ENCODE data around the gene NR2C2. TPM values are rescaled to one million over a fixed set of nuclear protein-coding genes. Genes with fewer than 3 reads are reported as not detected.

The NR2C2 gene
- total RNA-seq = 10 to 100 TPM; 43.5 to 79.1 TPM

DNA sequence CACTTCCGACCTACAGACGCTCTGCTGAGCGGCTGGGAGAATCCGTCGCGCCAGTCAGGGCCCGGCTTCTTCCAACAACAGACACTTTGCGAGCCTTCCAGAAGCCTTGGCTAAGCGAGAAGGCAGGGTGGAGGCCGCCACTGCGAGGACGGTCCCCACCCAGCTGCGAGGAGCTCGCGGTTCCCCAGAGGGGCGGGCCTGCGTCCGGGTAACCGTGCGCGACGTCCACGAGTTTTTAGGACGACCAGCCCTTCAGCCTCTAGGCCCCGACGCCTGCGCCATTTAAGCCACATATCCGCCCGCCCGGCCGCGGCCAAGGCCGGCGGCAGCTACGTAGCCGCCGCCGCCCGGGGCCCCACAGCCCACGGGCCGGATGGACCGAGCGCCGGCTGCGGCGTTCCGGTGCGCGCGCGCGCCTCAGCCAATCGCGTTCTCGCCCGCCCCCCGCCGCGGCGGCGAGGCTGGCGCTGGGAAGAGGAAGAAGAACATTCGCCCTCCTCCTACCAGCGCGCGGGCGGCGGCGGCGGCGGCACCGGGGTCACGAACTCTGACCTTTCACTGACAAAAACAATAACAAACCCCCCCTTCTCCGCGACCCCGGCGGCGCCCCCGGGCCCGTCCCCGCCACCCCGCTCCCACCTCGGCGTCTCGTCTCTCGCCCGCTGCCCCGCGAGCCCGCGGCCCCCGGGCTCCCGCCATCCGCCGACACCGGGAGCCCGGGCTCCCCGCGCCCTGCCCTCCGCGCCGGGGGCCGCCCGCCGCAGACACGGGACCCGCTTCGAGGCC lies at the start of gene NR2C2:
TSS of gene NR2C2 (plus strand) at position 484 of the 786 bp plus-strand sequence. CDS start 56,332 bp downstream, outside the sequence.
- DNase-seq (ENCODE audit: low spot score) = peak; percentile 43
- ATAC-seq (ENCODE audit: insufficient number of reproducible peaks, low FRiP score, low read depth) = peak; percentile 83
- H3K27me3 ChIP-seq (replicated peaks; ENCODE audit: insufficient read depth) = no peaks in the 10 kb centered on the region
- peak within 1 kb of the TSS; percentile 96 for H3K4me3 ChIP-seq
- no peaks in the 10 kb centered on the region for H3K9me3 ChIP-seq
- peaks cover 13% of the 10 kb centered on the region for H3K36me3 ChIP-seq
- peaks cover 19 to 44% of the 10 kb centered on the region in 2 donors for H3K4me1 ChIP-seq (ENCODE audit: control insufficient read depth in 1 of 2, low read depth in 2 of 2)
- peak within 1 kb of the TSS; percentile 99 for H3K27ac ChIP-seq
- TF ChIP-seq, protein P1, sequence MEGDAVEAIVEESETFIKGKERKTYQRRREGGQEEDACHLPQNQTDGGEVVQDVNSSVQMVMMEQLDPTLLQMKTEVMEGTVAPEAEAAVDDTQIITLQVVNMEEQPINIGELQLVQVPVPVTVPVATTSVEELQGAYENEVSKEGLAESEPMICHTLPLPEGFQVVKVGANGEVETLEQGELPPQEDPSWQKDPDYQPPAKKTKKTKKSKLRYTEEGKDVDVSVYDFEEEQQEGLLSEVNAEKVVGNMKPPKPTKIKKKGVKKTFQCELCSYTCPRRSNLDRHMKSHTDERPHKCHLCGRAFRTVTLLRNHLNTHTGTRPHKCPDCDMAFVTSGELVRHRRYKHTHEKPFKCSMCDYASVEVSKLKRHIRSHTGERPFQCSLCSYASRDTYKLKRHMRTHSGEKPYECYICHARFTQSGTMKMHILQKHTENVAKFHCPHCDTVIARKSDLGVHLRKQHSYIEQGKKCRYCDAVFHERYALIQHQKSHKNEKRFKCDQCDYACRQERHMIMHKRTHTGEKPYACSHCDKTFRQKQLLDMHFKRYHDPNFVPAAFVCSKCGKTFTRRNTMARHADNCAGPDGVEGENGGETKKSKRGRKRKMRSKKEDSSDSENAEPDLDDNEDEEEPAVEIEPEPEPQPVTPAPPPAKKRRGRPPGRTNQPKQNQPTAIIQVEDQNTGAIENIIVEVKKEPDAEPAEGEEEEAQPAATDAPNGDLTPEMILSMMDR (IDR thresholded peaks at IDR 0.05) = no peak

DNA sequence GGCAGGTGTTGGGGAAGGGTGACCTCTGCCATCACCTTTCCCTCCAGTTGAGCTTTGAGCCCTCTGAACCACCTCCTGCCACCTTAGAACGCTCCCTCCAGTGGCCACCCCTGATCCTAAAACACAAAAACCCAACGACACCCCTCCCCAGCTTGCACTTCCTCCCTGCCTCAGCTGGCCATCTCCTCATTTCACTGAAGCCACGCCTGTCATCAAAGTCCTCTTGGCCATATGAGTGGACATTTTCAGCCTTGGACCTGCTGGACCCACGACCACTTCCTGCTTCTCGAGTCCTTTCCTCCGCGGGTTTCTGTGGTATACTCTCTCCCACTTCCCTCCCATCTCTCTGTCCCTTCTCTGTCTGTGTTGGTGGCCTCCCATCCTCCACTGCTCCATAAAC lies 48.5 kb upstream of the NR2C2 start:
- H3K36me3 ChIP-seq = no peaks in the 10 kb centered on the region
- H3K4me3 ChIP-seq = no peak overlapping the region
- no peak for DNase-seq (ENCODE audit: low spot score)
- H3K27me3 ChIP-seq (replicated peaks; ENCODE audit: insufficient read depth) = no peaks in the 10 kb centered on the region
- no peaks in the 10 kb centered on the region for H3K9me3 ChIP-seq
- H3K4me1 ChIP-seq (ENCODE audit: control insufficient read depth in 1 of 2, low read depth in 2 of 2) = no peaks in the 10 kb centered on the region
- peak; percentile 56 for ATAC-seq (ENCODE audit: insufficient number of reproducible peaks, low FRiP score, low read depth)
- no peak overlapping the region for H3K27ac ChIP-seq
- TF ChIP-seq, protein P1 (IDR thresholded peaks at IDR 0.05) = no peak

DNA sequence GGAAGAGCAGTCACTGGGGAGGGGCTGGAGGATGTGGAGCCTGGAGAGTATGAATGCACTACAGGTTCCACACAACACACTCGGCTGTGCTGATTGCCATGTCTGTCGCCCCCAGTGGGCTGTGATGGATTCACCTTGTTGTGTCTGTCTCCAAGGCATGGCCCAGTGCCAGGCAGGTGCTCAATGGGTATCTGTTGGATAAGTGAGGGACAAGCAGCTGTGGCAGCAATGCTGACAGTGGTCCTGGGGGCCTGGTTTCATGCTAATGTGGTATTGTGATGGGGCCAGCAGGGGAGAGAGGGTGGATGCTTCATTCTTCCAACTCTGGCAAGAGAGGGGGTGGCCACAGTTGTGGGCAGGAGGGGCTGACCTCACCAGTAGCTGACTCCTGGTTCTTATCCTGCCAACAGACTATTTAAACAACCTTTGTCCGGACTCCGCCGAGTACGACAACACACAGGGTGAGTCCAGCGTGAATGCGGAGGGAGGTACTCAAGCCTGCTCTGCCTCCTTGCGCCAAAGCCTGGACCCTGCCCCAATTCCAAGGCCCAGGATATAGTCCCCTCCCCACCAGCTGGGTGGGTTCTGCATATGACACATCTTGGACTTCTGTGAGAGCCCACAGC lies 47.3 kb upstream of the NR2C2 start:
- TF ChIP-seq, protein P1 (IDR thresholded peaks at IDR 0.05) = no peak
- H3K9me3 ChIP-seq = no peaks in the 10 kb centered on the region
- DNase-seq (ENCODE audit: low spot score) (no peak), ATAC-seq (ENCODE audit: insufficient number of reproducible peaks, low FRiP score, low read depth) (no peak)
- H3K27me3 ChIP-seq (replicated peaks; ENCODE audit: insufficient read depth) = no peaks in the 10 kb centered on the region
- no peaks in the 10 kb centered on the region for H3K36me3 ChIP-seq
- no peaks in the 10 kb centered on the region for H3K4me1 ChIP-seq (ENCODE audit: control insufficient read depth in 1 of 2, low read depth in 2 of 2)
- no peak overlapping the region for H3K27ac ChIP-seq
- no peak overlapping the region for H3K4me3 ChIP-seq

DNA sequence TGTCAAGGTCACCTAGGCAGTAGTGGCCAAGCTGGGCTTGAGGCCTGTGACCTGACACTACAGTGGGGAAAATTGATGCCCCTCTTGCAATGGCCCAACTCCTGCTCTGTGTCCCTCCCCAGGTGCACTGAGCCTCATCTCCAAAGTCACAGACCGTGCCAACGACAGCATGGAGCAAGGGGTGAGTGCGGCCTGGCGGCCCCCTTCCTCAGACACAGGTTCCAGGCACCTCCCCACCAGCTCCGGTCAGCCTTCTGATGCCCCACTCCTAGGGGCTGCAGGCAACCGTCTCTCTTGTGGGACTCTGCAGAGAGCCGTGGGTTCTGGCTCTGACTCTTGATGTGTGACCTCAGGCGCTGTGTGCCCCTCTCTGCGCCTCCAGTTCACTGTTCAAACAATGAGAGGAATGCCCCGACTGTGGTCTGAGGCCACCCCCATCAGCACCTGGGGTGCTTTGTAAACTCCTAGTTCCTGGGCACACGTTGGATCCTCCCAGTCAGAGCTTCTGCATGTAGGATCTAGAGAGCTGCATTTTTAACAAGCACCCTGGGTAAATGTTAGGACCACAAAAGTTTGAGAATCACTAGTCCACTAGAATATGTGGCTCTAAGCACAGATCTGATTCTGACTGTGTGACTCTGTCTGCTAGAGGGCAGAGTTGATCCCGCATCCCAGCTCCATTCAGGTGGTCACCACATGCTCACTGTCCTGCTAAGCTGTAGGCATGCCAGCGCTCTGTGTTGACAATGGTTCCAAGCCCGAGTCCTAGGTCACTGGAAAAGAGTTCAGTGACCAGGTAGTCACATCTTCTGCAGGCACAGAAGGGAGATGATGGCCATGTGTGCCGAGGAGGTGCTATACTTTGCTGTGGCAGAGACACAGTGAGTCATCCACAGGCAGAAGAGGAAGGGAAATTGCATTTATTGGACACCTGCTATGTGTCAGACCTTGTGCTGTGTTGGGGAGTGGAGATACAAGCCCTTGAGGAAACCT lies 46.2 kb upstream of the NR2C2 start:
- TF ChIP-seq, protein P1 (IDR thresholded peaks at IDR 0.05) = no peak
- H3K9me3 ChIP-seq = no peaks in the 10 kb centered on the region
- no peak for ATAC-seq (ENCODE audit: insufficient number of reproducible peaks, low FRiP score, low read depth)

More for the DNA sequence above, 46.2 kb upstream of the NR2C2 start:
- Histone ChIP-seq H3K4me1 (ENCODE audit: control insufficient read depth in 1 of 2, low read depth in 2 of 2) (no peaks in the 10 kb centered on the region), H3K4me3 (no peak overlapping the region), H3K27ac (no peak overlapping the region), H3K27me3 (replicated peaks; ENCODE audit: insufficient read depth) (no peaks in the 10 kb centered on the region), H3K36me3 (no peaks in the 10 kb centered on the region)
- DNase-seq (ENCODE audit: low spot score) = no peak
